HFF-Myc (cell line): Measurements from ENCODE around the gene PRTN3.
"Not testable (repeated sequence)": the region's sequence is repeated elsewhere in the genome, so short reads cannot be mapped to it uniquely, and the experiment has no call there.

Experiments used
- DNase-seq: peaks from one replicate; pipeline ENCODE4 v3.0.0-alpha.2; 2011; ENCODE audit warnings: low read depth; ENCODE audit errors: extremely low read depth
- H3K4me3 ChIP-seq: replicated peaks from 2 replicates; pipeline ENCODE4 v1.5.1; 2011; ENCODE audit warnings: low read depth, mild to moderate bottlenecking, control low read depth, low read length
- TF ChIP-seq, protein P1 (sequence below): IDR thresholded peaks from 2 replicates; pipeline ENCODE4 v1.5.1; 2012; ENCODE audit warnings: mild to moderate bottlenecking, low read depth, low read length, control low read depth; ENCODE audit errors: missing control alignments

Gene PRTN3

DNA sequence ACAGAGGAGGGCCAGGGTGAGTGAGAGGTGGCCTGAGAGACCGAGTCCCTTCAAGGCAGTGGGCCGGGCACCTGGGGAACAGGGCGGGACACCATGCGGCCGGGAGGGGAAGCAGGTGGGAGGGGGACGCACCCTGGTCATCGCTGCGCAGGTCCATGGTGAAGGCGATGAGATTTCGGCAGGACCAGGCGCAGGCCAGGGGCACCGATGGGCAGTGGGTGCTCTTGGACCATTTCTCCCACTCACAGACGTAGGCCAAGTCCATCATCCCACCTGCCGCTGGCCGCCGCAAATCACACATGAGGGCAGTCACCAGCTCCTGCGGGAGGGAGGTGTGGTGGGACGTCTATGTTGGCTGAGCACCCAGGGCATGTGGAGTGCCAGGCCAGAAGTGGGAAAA, 50.0 kb downstream of the PRTN3 start:
- H3K4me3 ChIP-seq: no peak overlapping the region
- TF ChIP-seq, protein P1, sequence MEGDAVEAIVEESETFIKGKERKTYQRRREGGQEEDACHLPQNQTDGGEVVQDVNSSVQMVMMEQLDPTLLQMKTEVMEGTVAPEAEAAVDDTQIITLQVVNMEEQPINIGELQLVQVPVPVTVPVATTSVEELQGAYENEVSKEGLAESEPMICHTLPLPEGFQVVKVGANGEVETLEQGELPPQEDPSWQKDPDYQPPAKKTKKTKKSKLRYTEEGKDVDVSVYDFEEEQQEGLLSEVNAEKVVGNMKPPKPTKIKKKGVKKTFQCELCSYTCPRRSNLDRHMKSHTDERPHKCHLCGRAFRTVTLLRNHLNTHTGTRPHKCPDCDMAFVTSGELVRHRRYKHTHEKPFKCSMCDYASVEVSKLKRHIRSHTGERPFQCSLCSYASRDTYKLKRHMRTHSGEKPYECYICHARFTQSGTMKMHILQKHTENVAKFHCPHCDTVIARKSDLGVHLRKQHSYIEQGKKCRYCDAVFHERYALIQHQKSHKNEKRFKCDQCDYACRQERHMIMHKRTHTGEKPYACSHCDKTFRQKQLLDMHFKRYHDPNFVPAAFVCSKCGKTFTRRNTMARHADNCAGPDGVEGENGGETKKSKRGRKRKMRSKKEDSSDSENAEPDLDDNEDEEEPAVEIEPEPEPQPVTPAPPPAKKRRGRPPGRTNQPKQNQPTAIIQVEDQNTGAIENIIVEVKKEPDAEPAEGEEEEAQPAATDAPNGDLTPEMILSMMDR: no peak
- no peak for DNase-seq

- peak overlapping the region; percentile 66 for H3K4me3 ChIP-seq
- not testable (repeated sequence) for DNase-seq
Measured at GRCh38 chr19:891421-892200, 50.8 kb downstream of the PRTN3 start.

- no peak for DNase-seq
- TF ChIP-seq, protein P1: no peak
- peak overlapping the region; percentile 66 for H3K4me3 ChIP-seq
Measured at GRCh38 chr19:892243-892893, 51.6 kb downstream of the PRTN3 start.

GRCh38 chr19:892894-893689, 52.3 kb downstream of the PRTN3 start, which contains the start of the genes MED16 and RNU6-9:
Gene MED16 (minus strand): TSS chr19:893187. CDS start chr19:891131, 2,056 bp downstream.
Gene RNU6-9 (plus strand): TSS chr19:893484.
- TF ChIP-seq, protein P1: no peak
- peak; percentile 75 for DNase-seq
- H3K4me3 ChIP-seq: peak within 1 kb of the TSS; percentile 66

- H3K4me3 ChIP-seq: no peak overlapping the region
- TF ChIP-seq, protein P1: no peak
- no peak for DNase-seq
Measured at GRCh38 chr19:896434-896833, 55.6 kb downstream of the PRTN3 start.

- H3K4me3 ChIP-seq: no peak overlapping the region
- TF ChIP-seq, protein P1: no peak
Measured at GRCh38 chr19:896999-897398, 56.2 kb downstream of the PRTN3 start.

DNA sequence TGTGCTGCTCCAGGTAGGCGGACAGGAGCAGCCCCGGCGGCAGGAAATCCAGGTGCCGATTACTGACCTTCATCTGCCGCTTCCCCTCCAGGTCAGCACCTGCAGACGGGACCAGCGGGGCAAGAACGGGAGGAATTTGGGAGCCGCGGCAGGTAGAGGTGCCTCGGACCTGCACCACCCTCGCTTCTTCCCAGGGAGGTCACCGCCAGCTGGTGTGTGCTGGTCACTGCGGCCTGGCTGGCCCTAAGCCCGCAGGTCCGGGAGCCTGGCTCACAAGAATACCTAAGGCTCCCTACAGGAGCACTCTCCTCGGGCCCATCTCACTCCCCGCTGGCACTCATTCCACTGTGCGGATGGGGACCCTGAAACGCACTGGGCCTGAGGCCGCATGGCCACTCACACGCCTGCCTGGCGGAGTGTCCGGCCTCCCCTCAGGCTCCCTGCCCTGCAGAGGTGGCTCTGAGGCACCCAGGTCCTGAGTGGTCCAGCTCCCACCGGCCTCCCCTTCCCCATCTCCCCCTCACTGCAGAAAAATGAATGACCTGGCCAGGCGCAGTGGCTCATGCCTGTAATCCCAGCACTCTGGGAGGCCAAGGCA, 56.7 kb downstream of the PRTN3 start:
- no peak for DNase-seq
- TF ChIP-seq, protein P1: no peak
- no peak overlapping the region for H3K4me3 ChIP-seq

More at GRCh38 chr19:896999-897398, 56.2 kb downstream of the PRTN3 start:
- DNase-seq: no peak
